ENCODE results near the gene UNC13C.

Gene UNC13C

DNA sequence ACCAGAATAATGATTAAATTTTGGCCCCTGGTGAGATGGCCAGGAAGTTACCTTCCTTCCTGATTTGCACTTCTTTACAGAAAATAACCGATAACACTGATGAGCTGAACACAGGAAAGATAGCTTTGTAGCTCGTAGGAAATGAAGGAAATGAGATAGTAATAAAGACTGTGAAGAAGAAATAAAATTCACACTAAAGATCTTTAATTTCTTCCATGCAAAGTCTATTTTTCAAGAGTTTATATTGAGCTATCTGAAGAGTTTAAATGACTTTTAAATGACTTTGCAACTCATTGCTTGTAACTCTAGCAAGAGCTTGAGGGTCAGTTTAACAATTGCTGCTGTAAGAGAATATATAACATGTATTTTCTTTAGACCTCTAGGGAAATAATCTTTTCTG, 543.0 kb downstream of the UNC13C start:
- no peak overlapping the region for H3K4me3 ChIP-seq (ENCODE audit: low read depth, low read length)
- no peak overlapping the region for H3K27ac ChIP-seq (ENCODE audit: extremely low read depth, low read depth, low read length)
- ChIA-PET CTCF (no interaction called here), POLR2A (no interaction called here)
- no peaks in the 10 kb centered on the region for H3K4me1 ChIP-seq (ENCODE audit: control insufficient read depth, insufficient read depth, low read length)
- H3K36me3 ChIP-seq (ENCODE audit: control insufficient read depth in 2 of 2, insufficient read depth in 1 of 2, low read length in 2 of 2), result no peaks in the 10 kb centered on the region
- TF ChIP-seq ZNF302 (tag by site-specific recombination; IDR thresholded peaks at IDR 0.05; ENCODE audit: low read depth), result no peak
- TF ChIP-seq MYNN (tag by site-specific recombination; IDR thresholded peaks at IDR 0.05; ENCODE audit: borderline replicate concordance), result no peak
- TF ChIP-seq ZNF529 (tag by site-specific recombination; IDR thresholded peaks at IDR 0.05; ENCODE audit: insufficient replicate concordance), result no peak
- TF ChIP-seq, protein P1, sequence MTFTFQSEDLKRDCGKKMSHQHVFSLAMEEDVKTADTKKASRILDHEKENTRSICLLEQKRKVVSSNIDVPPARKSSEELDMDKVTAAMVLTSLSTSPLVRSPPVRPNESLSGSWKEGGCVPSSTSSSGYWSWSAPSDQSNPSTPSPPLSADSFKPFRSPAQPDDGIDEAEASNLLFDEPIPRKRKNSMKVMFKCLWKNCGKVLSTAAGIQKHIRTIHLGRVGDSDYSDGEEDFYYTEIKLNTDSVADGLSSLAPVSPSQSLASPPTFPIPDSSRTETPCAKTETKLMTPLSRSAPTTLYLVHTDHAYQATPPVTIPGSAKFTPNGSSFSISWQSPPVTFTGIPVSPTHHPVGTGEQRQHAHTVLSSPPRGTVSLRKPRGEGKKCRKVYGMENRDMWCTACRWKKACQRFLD (tag by site-specific recombination; IDR thresholded peaks at IDR 0.05), result no peak
- no peak for TF ChIP-seq ZNF157 (tag by site-specific recombination; IDR thresholded peaks at IDR 0.05)
- no peak for TF ChIP-seq ZNF510 (tag by site-specific recombination; IDR thresholded peaks at IDR 0.05; ENCODE audit: insufficient replicate concordance)
- no peaks in the 10 kb centered on the region for H3K9me3 ChIP-seq (ENCODE audit: control insufficient read depth, insufficient read depth, low read depth, low read length)

DNA sequence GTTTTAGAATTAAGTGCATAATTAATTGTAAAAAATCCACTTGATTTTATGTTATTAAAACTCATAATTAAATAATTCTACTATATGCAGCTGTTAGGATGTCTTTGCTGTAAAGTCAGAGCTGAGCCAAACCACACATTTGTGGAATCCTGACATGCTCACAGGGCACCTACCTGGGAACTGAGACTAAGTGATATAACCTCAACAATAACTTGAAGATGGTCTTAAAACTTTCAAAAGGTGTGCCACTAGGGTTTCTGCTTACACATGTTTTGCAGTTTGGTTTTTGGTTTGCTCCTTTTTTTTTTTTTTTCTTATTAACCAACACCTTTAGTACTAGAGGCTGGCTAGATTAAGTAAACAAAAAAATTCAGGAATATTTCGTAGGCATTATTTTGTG, 549.8 kb downstream of the UNC13C start:
- H3K4me1 ChIP-seq (ENCODE audit: control insufficient read depth, insufficient read depth, low read length), result no peaks in the 10 kb centered on the region
- H3K36me3 ChIP-seq (ENCODE audit: control insufficient read depth in 2 of 2, insufficient read depth in 1 of 2, low read length in 2 of 2), result no peaks in the 10 kb centered on the region
- no peaks in the 10 kb centered on the region for H3K9me3 ChIP-seq (ENCODE audit: control insufficient read depth, insufficient read depth, low read depth, low read length)
- POLR2A ChIA-PET, result no interaction called here
- TF ChIP-seq ZNF830 (tag by site-specific recombination; IDR thresholded peaks at IDR 0.05; ENCODE audit: low read depth), result no peak
- no peak for TF ChIP-seq ZIC2 (tag by site-specific recombination; IDR thresholded peaks at IDR 0.05)
- no peak for TF ChIP-seq ZNF585B (tag by site-specific recombination; IDR thresholded peaks at IDR 0.05)
- TF ChIP-seq, protein P2, sequence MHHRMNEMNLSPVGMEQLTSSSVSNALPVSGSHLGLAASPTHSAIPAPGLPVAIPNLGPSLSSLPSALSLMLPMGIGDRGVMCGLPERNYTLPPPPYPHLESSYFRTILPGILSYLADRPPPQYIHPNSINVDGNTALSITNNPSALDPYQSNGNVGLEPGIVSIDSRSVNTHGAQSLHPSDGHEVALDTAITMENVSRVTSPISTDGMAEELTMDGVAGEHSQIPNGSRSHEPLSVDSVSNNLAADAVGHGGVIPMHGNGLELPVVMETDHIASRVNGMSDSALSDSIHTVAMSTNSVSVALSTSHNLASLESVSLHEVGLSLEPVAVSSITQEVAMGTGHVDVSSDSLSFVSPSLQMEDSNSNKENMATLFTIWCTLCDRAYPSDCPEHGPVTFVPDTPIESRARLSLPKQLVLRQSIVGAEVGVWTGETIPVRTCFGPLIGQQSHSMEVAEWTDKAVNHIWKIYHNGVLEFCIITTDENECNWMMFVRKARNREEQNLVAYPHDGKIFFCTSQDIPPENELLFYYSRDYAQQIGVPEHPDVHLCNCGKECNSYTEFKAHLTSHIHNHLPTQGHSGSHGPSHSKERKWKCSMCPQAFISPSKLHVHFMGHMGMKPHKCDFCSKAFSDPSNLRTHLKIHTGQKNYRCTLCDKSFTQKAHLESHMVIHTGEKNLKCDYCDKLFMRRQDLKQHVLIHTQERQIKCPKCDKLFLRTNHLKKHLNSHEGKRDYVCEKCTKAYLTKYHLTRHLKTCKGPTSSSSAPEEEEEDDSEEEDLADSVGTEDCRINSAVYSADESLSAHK (tag by site-specific recombination; IDR thresholded peaks at IDR 0.05), result no peak
- no peak for TF ChIP-seq ZNF776 (tag by site-specific recombination; IDR thresholded peaks at IDR 0.05; ENCODE audit: borderline replicate concordance)
- TF ChIP-seq, protein P3, sequence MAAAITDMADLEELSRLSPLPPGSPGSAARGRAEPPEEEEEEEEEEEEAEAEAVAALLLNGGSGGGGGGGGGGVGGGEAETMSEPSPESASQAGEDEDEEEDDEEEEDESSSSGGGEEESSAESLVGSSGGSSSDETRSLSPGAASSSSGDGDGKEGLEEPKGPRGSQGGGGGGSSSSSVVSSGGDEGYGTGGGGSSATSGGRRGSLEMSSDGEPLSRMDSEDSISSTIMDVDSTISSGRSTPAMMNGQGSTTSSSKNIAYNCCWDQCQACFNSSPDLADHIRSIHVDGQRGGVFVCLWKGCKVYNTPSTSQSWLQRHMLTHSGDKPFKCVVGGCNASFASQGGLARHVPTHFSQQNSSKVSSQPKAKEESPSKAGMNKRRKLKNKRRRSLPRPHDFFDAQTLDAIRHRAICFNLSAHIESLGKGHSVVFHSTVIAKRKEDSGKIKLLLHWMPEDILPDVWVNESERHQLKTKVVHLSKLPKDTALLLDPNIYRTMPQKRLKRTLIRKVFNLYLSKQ (tag by site-specific recombination; IDR thresholded peaks at IDR 0.05; ENCODE audit: borderline replicate concordance), result no peak
- no peak for TF ChIP-seq ZNF37A (tag by site-specific recombination; IDR thresholded peaks at IDR 0.05)
- TF ChIP-seq MEIS1 (CRISPR knock-in tag; IDR thresholded peaks at IDR 0.05; ENCODE audit: borderline replicate concordance), result no peak
- no peak overlapping the region for H3K4me3 ChIP-seq (ENCODE audit: low read depth, low read length)
- CTCF ChIA-PET, result no interaction called here
- H3K27ac ChIP-seq (ENCODE audit: extremely low read depth, low read depth, low read length), result no peak overlapping the region

DNA sequence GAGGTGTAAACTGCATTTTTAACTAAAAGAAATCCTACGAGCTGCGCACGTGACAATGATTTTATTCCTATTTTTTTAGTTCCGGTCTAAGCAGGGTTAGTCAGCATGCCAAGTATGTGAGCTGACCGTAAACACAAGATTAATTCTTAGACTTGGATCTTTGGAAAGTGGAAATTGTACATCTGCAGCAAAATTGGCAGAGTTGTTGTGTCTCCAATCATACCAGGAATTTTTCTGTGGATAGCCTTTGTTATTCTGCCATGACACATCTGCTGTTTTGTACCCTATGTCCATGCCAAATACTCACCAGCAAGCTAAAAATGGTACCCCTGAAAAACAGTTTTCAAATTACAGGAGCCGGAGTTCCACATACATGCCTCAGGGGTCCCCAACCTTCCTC, 562.5 kb downstream of the UNC13C start:
- ChIA-PET POLR2A (no interaction called here), CTCF (no interaction called here)
- H3K9me3 ChIP-seq (ENCODE audit: control insufficient read depth, insufficient read depth, low read depth, low read length), result no peaks in the 10 kb centered on the region
- H3K36me3 ChIP-seq (ENCODE audit: control insufficient read depth in 2 of 2, insufficient read depth in 1 of 2, low read length in 2 of 2), result no peaks in the 10 kb centered on the region
- no peak overlapping the region for H3K27ac ChIP-seq (ENCODE audit: extremely low read depth, low read depth, low read length)
- no peak overlapping the region for H3K4me3 ChIP-seq (ENCODE audit: low read depth, low read length)
- TF ChIP-seq ZNF157 (tag by site-specific recombination; IDR thresholded peaks at IDR 0.05) (no peak), ZSCAN16 (tag by site-specific recombination; IDR thresholded peaks at IDR 0.05) (no peak), YY2 (tag by site-specific recombination; IDR thresholded peaks at IDR 0.05) (no peak), ZNF350 (tag by site-specific recombination; IDR thresholded peaks at IDR 0.05) (no peak)
- TF ChIP-seq, protein P4, sequence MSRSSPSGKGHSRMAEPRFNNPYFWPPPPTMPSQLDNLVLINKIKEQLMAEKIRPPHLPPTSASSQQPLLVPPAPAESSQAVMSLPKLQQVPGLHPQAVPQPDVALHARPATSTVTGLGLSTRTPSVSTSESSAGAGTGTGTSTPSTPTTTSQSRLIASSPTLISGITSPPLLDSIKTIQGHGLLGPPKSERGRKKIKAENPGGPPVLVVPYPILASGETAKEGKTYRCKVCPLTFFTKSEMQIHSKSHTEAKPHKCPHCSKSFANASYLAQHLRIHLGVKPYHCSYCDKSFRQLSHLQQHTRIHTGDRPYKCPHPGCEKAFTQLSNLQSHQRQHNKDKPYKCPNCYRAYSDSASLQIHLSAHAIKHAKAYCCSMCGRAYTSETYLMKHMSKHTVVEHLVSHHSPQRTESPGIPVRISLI (tag by site-specific recombination; IDR thresholded peaks at IDR 0.05), result no peak
- H3K4me1 ChIP-seq (ENCODE audit: control insufficient read depth, insufficient read depth, low read length), result no peaks in the 10 kb centered on the region

Measured in HEK293 (cell line).